Measurements from ENCODE around the gene RABGAP1L. TPM values are rescaled to one million over a fixed set of nuclear protein-coding genes. Genes with fewer than 3 reads are reported as not detected.

RABGAP1L gene
- total and polyA plus RNA-seq, 11 donors = 18.6 to 195 (median 98.4) TPM

DNA sequence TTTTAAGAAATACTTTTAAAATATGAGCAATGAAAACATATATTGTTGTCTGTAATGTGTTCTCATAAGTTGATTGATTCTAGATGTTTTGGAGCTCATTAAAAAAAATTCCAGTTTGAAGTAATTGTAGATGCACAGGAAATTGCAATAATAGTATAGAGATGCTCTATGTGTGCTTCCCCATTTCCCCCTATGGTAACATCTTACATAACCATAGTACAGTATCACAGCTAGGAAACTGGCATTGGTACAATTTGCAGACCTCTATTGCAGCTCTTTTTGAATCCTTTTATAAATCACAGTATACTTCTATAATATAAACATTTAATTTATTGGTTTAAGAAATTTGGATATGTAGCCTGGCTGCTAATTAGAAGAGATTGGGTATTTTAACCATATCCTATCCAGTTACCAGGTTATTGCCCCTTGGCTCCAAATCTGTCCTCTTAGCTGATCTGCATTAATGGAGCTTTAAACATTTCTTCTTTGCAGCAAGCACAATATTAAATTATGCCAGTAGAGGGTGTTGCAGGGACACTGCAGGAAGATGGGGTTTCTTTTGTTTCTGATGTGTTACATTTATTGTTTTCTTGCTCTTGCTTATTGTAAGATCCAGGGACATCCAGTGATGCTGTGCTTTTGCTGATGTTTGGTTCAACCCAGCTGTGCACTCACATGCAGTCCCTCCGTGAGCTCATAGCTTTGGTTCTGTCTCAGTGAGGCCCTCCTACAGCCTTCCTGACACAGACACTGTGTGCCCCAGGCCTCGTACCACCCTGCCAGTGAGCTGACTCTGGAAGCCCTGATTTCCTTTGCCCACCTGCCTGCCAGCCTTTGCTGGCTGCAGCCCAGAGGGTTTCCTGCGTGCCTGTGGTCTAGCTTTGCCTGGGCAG lies 103.3 kb downstream of the RABGAP1L start:
- ATAC-seq = peak; percentile 51 to 75 (median 64)

DNA sequence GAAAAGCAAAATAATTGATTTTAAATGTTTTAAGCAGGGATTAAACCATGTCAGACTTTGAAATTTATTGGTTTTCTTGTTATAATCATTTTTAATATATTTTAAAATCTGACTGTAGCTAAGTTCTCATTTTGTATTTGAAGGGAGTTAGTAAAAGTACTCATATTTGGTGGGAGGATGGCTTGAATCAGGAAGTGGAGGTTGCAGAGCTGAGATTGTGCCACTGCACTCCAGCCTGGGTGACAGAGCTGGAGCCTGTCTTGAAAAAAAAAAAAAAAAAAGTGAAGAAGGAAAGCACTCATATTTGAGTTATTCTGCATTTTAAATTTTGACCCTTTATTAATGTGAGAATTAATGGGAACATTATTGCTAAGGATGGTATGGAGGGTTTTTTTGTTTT lies 106.0 kb downstream of the RABGAP1L start:
- Histone ChIP-seq H3K27ac (no peak overlapping the region), H3K4me3 (no peak overlapping the region), H3K27me3 (no peaks in the 10 kb centered on the region), H3K9me3 (no peaks in the 10 kb centered on the region), H3K4me1 (peaks cover 0 to 38% (median 4%) of the 10 kb centered on the region in 12 donors), H3K36me3 (peaks cover 0 to 7% (median 0%) of the 10 kb centered on the region in 9 donors)
- TF ChIP-seq POLR2A (IDR thresholded peaks at IDR 0.05) = no peak
- TF ChIP-seq, protein P1, sequence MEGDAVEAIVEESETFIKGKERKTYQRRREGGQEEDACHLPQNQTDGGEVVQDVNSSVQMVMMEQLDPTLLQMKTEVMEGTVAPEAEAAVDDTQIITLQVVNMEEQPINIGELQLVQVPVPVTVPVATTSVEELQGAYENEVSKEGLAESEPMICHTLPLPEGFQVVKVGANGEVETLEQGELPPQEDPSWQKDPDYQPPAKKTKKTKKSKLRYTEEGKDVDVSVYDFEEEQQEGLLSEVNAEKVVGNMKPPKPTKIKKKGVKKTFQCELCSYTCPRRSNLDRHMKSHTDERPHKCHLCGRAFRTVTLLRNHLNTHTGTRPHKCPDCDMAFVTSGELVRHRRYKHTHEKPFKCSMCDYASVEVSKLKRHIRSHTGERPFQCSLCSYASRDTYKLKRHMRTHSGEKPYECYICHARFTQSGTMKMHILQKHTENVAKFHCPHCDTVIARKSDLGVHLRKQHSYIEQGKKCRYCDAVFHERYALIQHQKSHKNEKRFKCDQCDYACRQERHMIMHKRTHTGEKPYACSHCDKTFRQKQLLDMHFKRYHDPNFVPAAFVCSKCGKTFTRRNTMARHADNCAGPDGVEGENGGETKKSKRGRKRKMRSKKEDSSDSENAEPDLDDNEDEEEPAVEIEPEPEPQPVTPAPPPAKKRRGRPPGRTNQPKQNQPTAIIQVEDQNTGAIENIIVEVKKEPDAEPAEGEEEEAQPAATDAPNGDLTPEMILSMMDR (IDR thresholded peaks at IDR 0.05) = no peak
- intact Hi-C loops (cut with DNase I) = loop anchor here in 5 of 10 donors (2.0 to 10.0 kb wide), 3 partner anchors 478 to 730 kb away; partner anchors contain the start of gene CACYBP (in 2 of the 5)
- DNase-seq (no peak), ATAC-seq (no peak)

More for the DNA sequence above, 103.3 kb downstream of the RABGAP1L start:
- TF ChIP-seq POLR2A (IDR thresholded peaks at IDR 0.05) = no peak
- TF ChIP-seq, protein P1 (IDR thresholded peaks at IDR 0.05) = peak; percentile 57 to 77 (median 66)
- no peak overlapping the region for H3K4me3 ChIP-seq
- DNase-seq = peak in 1 of 5 donors; percentile 30
- H3K9me3 ChIP-seq = no peaks in the 10 kb centered on the region
- no peaks in the 10 kb centered on the region for H3K36me3 ChIP-seq
- 28 to 43% (median 37%) methylated on average over 3 of the region's 3 CpGs for WGBS, 4 donors
- H3K4me1 ChIP-seq = peaks cover 0 to 36% (median 4%) of the 10 kb centered on the region in 12 donors
- no peaks in the 10 kb centered on the region for H3K27me3 ChIP-seq
- peak overlapping the region in 3 of 12 donors; percentile 13 to 50 (median 33) for H3K27ac ChIP-seq
- intact Hi-C loops (cut with DNase I) = loop anchor here (2.0 to 10.0 kb wide), 7 partner anchors 464 to 732 kb away; partner anchors contain the start of gene CACYBP (in 2 of the 10)

DNA sequence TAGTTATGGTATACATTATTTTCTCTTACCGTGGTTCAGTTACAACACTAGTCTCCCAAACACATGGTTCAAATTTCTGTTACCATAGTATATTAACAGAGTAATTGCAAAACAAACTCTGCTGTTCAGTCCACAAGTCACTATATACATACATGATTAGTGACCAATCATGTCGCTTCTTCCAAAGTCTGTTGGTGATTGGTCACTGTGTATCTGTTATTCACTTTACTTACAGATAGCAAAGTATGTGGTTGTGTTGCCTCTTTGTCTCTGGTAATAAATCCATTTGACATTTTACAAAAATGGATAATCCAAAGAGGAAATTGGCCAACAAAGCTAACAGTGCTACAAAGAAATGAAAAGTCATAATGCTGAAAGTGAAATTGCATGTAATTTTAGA lies 107.2 kb downstream of the RABGAP1L start:
- 88 to 92% (median 92%) methylated on average over 2 of the region's 2 CpGs for WGBS, 4 donors
- ATAC-seq (no peak), DNase-seq (no peak)
- intact Hi-C loops (cut with DNase I) = loop anchor here in 4 of 10 donors (10.0 kb wide), 2 partner anchors 718 to 728 kb away; partner anchors contain the start of gene CACYBP (in 2 of the 4)
- H3K4me1 ChIP-seq = peaks cover 0 to 38% (median 4%) of the 10 kb centered on the region in 12 donors
- no peak overlapping the region for H3K27ac ChIP-seq
- no peaks in the 10 kb centered on the region for H3K27me3 ChIP-seq
- no peaks in the 10 kb centered on the region for H3K9me3 ChIP-seq
- TF ChIP-seq, protein P1 (IDR thresholded peaks at IDR 0.05) = no peak
- no peak for TF ChIP-seq POLR2A (IDR thresholded peaks at IDR 0.05)
- H3K36me3 ChIP-seq = peaks cover 0 to 7% (median 0%) of the 10 kb centered on the region in 9 donors
- no peak overlapping the region for H3K4me3 ChIP-seq
